MM.1S (cell line): ENCODE results near the gene TMEM143.

Source experiments
- EZH2phosphoT487 ChIP-seq: fragments of 300-600 bp; sonication (generic); IDR thresholded peaks from 2 replicates; pipeline ENCODE4 v1.6.1; 2018; ENCODE audit warnings: antibody characterized with exemption, low read length
- TF ChIP-seq, protein P1 (sequence below): fragments of 300-600 bp; sonication (generic); IDR thresholded peaks from 2 replicates; pipeline ENCODE4 v1.5.1; 2016; ENCODE audit warnings: antibody characterized with exemption, low read length, mixed read lengths

GRCh38 chr19:48283908-48284307 lies 79.8 kb downstream of the TMEM143 start:
- TF ChIP-seq EZH2phosphoT487, result no peak
- TF ChIP-seq, protein P1, sequence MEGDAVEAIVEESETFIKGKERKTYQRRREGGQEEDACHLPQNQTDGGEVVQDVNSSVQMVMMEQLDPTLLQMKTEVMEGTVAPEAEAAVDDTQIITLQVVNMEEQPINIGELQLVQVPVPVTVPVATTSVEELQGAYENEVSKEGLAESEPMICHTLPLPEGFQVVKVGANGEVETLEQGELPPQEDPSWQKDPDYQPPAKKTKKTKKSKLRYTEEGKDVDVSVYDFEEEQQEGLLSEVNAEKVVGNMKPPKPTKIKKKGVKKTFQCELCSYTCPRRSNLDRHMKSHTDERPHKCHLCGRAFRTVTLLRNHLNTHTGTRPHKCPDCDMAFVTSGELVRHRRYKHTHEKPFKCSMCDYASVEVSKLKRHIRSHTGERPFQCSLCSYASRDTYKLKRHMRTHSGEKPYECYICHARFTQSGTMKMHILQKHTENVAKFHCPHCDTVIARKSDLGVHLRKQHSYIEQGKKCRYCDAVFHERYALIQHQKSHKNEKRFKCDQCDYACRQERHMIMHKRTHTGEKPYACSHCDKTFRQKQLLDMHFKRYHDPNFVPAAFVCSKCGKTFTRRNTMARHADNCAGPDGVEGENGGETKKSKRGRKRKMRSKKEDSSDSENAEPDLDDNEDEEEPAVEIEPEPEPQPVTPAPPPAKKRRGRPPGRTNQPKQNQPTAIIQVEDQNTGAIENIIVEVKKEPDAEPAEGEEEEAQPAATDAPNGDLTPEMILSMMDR, result no peak
